NT2/D1 (cell line): ENCODE results near the gene UCN3.

Experiments
- YY1 ChIP-seq: IDR thresholded peaks from 2 replicates; pipeline ENCODE4 v1.6.1; 2011; ENCODE audit not compliant: insufficient read length, insufficient read depth
- ZNF274 ChIP-seq: IDR thresholded peaks from 2 replicates; pipeline ENCODE4 v1.6.1; 2011; ENCODE audit warnings: mild to moderate bottlenecking, low read depth, low read length

- no peak for TF ChIP-seq YY1
- TF ChIP-seq ZNF274 = no peak
Observed at GRCh38 chr10:5325076-5325475, 39.7 kb upstream of the UCN3 start.
